ENCODE data around the gene NCAPD3.

DNA sequence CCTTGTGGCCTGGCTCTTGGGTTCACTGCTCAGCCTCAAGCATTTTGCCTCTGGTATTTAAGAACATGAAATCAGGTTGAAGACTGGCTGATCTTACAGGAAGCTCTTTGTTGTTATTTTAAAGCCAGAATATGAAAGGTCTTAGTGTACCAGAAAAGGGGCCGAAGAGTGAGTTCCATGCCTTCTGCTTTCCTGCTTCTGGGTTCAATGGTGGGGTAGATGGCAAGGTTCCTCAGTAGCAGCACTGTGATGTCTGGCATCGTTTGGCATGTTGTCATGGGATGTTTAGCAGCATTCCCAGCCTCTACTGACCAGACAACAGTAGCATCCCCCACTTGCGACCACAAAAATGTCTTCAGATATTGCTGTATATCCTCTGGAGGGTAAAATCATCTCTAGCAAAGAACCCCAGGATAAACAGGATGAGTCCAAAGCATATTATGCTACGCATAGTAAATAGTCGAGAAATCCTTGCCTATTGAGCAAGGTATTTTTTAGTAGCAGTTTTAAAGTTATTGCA, 3.1 kb upstream of the NCAPD3 start:
- TF ChIP-seq POLR2A (IDR thresholded peaks at IDR 0.05; ENCODE audit: low read depth, low read length) (no peak), POLR2AphosphoS5 (IDR thresholded peaks at IDR 0.05; ENCODE audit: insufficient read depth, low read depth, low read length) (no peak), EZH2 (IDR thresholded peaks at IDR 0.05; ENCODE audit: borderline replicate concordance, low read depth, low read length, severe bottlenecking) (no peak), JUN (IDR thresholded peaks at IDR 0.05; ENCODE audit: borderline replicate concordance, insufficient read depth, insufficient read length, low read depth) (no peak), MYC (IDR thresholded peaks at IDR 0.05; ENCODE audit: low read depth, low read length) (no peak)
- TF ChIP-seq, protein P1, sequence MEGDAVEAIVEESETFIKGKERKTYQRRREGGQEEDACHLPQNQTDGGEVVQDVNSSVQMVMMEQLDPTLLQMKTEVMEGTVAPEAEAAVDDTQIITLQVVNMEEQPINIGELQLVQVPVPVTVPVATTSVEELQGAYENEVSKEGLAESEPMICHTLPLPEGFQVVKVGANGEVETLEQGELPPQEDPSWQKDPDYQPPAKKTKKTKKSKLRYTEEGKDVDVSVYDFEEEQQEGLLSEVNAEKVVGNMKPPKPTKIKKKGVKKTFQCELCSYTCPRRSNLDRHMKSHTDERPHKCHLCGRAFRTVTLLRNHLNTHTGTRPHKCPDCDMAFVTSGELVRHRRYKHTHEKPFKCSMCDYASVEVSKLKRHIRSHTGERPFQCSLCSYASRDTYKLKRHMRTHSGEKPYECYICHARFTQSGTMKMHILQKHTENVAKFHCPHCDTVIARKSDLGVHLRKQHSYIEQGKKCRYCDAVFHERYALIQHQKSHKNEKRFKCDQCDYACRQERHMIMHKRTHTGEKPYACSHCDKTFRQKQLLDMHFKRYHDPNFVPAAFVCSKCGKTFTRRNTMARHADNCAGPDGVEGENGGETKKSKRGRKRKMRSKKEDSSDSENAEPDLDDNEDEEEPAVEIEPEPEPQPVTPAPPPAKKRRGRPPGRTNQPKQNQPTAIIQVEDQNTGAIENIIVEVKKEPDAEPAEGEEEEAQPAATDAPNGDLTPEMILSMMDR (IDR thresholded peaks at IDR 0.05; ENCODE audit: extremely low read depth in 1 of 2, insufficient read depth in 1 of 2, low read depth in 1 of 2, low read length in 2 of 2): no peak
- TF ChIP-seq, protein P2, sequence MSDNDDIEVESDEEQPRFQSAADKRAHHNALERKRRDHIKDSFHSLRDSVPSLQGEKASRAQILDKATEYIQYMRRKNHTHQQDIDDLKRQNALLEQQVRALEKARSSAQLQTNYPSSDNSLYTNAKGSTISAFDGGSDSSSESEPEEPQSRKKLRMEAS (IDR thresholded peaks at IDR 0.05; ENCODE audit: insufficient read depth, insufficient read length): no peak
